ENCODE results near the gene BTNL8. TPM values are rescaled to one million over a fixed set of nuclear protein-coding genes. Genes with fewer than 3 reads are reported as not detected.

Gene BTNL8
- total RNA-seq, 1 donor from 2014 or later: not detected

GRCh38 chr5:180865981-180866695 lies 32.8 kb upstream of the BTNL8 start:
- DNase-seq (ENCODE audit: low spot score in 2 of 2): no peak
- no peaks in the 10 kb centered on the region for H3K9me3 ChIP-seq
- peaks cover 0 to 3% of the 10 kb centered on the region in 2 donors for H3K4me1 ChIP-seq
- intact Hi-C loops (cut with DNase I): no loop called here
- H3K27me3 ChIP-seq: no peaks in the 10 kb centered on the region
- H3K36me3 ChIP-seq: no peaks in the 10 kb centered on the region
- no peak overlapping the region for H3K4me3 ChIP-seq
- H3K27ac ChIP-seq: no peak overlapping the region
- no peak for TF ChIP-seq CTCF (IDR thresholded peaks at IDR 0.05)

GRCh38 chr5:180866985-180867384 lies 32.0 kb upstream of the BTNL8 start:
- no peak for DNase-seq (ENCODE audit: low spot score in 2 of 2)
- Histone ChIP-seq H3K4me1 (no peaks in the 10 kb centered on the region), H3K9me3 (no peaks in the 10 kb centered on the region), H3K4me3 (no peak overlapping the region), H3K27ac (no peak overlapping the region), H3K36me3 (no peaks in the 10 kb centered on the region), H3K27me3 (no peaks in the 10 kb centered on the region)
- intact Hi-C loops (cut with DNase I): no loop called here
- TF ChIP-seq CTCF (IDR thresholded peaks at IDR 0.05): no peak

- peak; percentile 53 to 72 (median 59) for TF ChIP-seq CTCF (IDR thresholded peaks at IDR 0.05)
- intact Hi-C loops (cut with DNase I): no loop called here
Observed at GRCh38 chr5:180868960-180869359, 30.0 kb upstream of the BTNL8 start.

GRCh38 chr5:180869587-180869986 lies 29.4 kb upstream of the BTNL8 start:
- H3K4me3 ChIP-seq: no peak overlapping the region
- no peaks in the 10 kb centered on the region for H3K4me1 ChIP-seq
- no peaks in the 10 kb centered on the region for H3K36me3 ChIP-seq
- intact Hi-C loops (cut with DNase I): no loop called here
- H3K9me3 ChIP-seq: no peaks in the 10 kb centered on the region
- H3K27ac ChIP-seq: no peak overlapping the region
- no peak for DNase-seq (ENCODE audit: low spot score in 2 of 2)
- no peak for TF ChIP-seq CTCF (IDR thresholded peaks at IDR 0.05)
- no peaks in the 10 kb centered on the region for H3K27me3 ChIP-seq

More at GRCh38 chr5:180868960-180869359, 30.0 kb upstream of the BTNL8 start:
- peak; percentile 16 to 90 for DNase-seq (ENCODE audit: low spot score in 2 of 2)
- H3K4me1 ChIP-seq: no peaks in the 10 kb centered on the region
- no peaks in the 10 kb centered on the region for H3K9me3 ChIP-seq
- no peak overlapping the region for H3K4me3 ChIP-seq
- no peak overlapping the region for H3K27ac ChIP-seq
- no peaks in the 10 kb centered on the region for H3K27me3 ChIP-seq
- H3K36me3 ChIP-seq: no peaks in the 10 kb centered on the region

GRCh38 chr5:180870276-180871068 lies 28.5 kb upstream of the BTNL8 start:
- no peaks in the 10 kb centered on the region for H3K9me3 ChIP-seq
- no peaks in the 10 kb centered on the region for H3K4me1 ChIP-seq
- H3K4me3 ChIP-seq: no peak overlapping the region
- no peak for DNase-seq (ENCODE audit: low spot score in 2 of 2)
- no peak for TF ChIP-seq CTCF (IDR thresholded peaks at IDR 0.05)
- H3K27me3 ChIP-seq: no peaks in the 10 kb centered on the region
- intact Hi-C loops (cut with DNase I): no loop called here
- H3K27ac ChIP-seq: no peak overlapping the region
- no peaks in the 10 kb centered on the region for H3K36me3 ChIP-seq

All from ascending aorta (tissue), 2 donors.